Hepatocyte (in vitro differentiated cells): ENCODE results near the gene STXBP6.

Source experiments
- EZH2 ChIP-seq: fragments of 200-600 bp; sonication (generic); IDR thresholded peaks from 2 replicates; pipeline ENCODE4 v1.6.1; 2016; ENCODE audit warnings: antibody characterized with exemption, mild to moderate bottlenecking, borderline replicate concordance
- TF ChIP-seq, protein P1 (sequence below): fragments of 200-600 bp; sonication (generic); IDR thresholded peaks from 2 replicates; pipeline ENCODE4 v1.5.1; 2016; ENCODE audit warnings: antibody characterized with exemption, mild to moderate bottlenecking; ENCODE audit not compliant: poor library complexity

DNA sequence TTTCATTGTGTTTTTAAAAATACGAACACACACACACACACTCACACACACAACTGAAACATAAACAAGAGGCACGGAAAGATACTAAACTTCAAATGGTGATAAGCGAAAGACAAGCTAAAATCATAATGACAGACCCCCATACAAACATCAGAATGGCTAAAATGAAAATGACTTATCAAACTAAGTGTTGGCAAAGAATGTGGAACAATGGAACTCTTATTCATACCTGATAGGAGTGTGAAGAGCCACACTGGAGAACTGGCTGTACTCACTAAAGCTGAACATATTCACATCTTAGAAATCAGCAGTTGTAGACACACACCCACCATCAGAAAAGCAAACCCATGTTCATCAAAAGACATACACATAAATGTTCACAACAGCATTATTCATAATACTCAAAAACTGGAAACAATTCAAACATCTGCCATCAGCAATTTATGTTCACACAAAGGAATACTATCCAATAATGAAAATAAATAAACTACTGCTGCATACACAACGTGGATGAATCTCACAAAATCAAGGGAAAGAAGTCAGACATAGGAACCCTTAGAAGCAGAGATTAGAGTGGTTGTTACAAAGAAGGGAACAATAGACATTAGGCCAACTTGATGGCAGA, 11.8 kb downstream of the STXBP6 start:
- TF ChIP-seq EZH2, result no peak
- TF ChIP-seq, protein P1, sequence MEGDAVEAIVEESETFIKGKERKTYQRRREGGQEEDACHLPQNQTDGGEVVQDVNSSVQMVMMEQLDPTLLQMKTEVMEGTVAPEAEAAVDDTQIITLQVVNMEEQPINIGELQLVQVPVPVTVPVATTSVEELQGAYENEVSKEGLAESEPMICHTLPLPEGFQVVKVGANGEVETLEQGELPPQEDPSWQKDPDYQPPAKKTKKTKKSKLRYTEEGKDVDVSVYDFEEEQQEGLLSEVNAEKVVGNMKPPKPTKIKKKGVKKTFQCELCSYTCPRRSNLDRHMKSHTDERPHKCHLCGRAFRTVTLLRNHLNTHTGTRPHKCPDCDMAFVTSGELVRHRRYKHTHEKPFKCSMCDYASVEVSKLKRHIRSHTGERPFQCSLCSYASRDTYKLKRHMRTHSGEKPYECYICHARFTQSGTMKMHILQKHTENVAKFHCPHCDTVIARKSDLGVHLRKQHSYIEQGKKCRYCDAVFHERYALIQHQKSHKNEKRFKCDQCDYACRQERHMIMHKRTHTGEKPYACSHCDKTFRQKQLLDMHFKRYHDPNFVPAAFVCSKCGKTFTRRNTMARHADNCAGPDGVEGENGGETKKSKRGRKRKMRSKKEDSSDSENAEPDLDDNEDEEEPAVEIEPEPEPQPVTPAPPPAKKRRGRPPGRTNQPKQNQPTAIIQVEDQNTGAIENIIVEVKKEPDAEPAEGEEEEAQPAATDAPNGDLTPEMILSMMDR, result no peak
